ENCODE measurements around the gene IMP3.

DNA sequence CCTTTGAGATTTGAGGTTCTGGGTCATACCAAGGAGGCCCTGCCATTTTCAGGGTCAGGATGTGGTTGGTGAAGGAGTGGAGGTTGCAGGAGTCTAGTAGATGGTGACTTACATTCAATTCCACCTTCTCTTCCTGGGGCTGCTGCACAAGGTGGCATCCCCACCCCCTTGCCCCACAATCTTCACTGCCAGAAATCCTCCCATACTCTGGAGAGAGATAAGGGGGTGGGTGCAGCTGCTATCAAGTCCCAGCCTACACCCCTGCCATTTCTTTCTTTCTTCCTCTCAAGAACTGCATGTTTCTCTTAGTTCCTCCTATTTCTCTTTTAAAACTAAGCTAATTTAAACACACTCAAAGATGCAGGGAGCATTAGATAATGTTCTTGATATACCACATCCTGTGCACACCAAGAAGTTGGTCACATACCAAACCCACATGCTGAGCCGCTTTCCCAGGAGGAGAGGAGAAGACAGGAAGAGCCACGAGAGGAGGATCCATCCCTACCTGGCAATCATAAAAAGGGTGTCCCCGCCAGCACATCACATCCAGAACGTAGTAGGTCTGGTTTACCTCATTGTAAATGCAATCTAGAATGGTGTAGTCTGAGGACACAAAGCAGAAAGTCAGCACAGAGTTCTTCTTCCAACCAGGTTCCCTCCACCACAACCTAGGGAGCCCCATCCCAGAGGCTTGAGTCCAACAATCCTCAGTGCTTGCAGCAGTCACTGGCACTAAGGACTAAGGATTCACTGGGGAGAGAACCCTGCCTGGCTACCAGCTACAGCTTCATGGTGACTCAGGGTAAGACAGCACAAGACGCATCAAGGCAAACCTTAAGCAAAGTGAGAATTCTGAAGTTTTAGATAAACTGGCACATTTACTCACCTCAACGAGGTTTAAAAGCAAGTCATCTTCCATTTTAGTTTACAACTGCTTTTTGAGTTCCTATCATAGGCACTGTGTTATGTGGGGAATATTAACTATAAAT, 33.0 kb downstream of the IMP3 start:
- TF ChIP-seq, protein P1, sequence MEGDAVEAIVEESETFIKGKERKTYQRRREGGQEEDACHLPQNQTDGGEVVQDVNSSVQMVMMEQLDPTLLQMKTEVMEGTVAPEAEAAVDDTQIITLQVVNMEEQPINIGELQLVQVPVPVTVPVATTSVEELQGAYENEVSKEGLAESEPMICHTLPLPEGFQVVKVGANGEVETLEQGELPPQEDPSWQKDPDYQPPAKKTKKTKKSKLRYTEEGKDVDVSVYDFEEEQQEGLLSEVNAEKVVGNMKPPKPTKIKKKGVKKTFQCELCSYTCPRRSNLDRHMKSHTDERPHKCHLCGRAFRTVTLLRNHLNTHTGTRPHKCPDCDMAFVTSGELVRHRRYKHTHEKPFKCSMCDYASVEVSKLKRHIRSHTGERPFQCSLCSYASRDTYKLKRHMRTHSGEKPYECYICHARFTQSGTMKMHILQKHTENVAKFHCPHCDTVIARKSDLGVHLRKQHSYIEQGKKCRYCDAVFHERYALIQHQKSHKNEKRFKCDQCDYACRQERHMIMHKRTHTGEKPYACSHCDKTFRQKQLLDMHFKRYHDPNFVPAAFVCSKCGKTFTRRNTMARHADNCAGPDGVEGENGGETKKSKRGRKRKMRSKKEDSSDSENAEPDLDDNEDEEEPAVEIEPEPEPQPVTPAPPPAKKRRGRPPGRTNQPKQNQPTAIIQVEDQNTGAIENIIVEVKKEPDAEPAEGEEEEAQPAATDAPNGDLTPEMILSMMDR (conservative IDR thresholded peaks at IDR 0.05; ENCODE audit: low read length), result no peak
- no peak for TF ChIP-seq EZH2phosphoT487 (IDR thresholded peaks at IDR 0.05; ENCODE audit: borderline replicate concordance, low read depth, low read length)

All from OCI-LY7 (cell line).